Dendritic cell treated with granulocyte-macrophage colony-stimulating factor and Interleukin-4, amounts not matched to agents 40 ng/mL and 50 ng/mL, for 4 days (primary cell): ENCODE results near the gene MYOM3.
"Not testable (repeated sequence)": the region's sequence is repeated elsewhere in the genome, so short reads cannot be mapped to it uniquely, and the experiment has no call there.

Source experiments
- H3K27ac Mint-ChIP-seq: one replicate; pipeline ENCODE4 v1.8.0; 2022; ENCODE audit warnings: mild to moderate bottlenecking, mixed read lengths
- H3K27me3 Mint-ChIP-seq: one replicate; pipeline ENCODE4 v1.8.0; 2022; ENCODE audit warnings: mild to moderate bottlenecking, mixed read lengths
- H3K36me3 Mint-ChIP-seq: one replicate; pipeline ENCODE4 v1.8.0; 2022; ENCODE audit warnings: low read depth, mixed read lengths
- H3K4me1 Mint-ChIP-seq: one replicate; pipeline ENCODE4 v1.8.0; 2022; ENCODE audit warnings: low read depth, mixed read lengths
- H3K4me3 Mint-ChIP-seq: one replicate; pipeline ENCODE4 v1.8.0; 2022; ENCODE audit warnings: mild to moderate bottlenecking, moderate library complexity, mixed read lengths
- H3K9me3 Mint-ChIP-seq: one replicate; pipeline ENCODE4 v1.8.0; 2022; ENCODE audit warnings: mixed read lengths
- intact Hi-C: fragments of 100-400 bp; cut with micrococcal nuclease; formaldehyde crosslinking; loops from one replicate; pipeline ENCODE4 v1.15.0; 2022

The MYOM3 gene

DNA sequence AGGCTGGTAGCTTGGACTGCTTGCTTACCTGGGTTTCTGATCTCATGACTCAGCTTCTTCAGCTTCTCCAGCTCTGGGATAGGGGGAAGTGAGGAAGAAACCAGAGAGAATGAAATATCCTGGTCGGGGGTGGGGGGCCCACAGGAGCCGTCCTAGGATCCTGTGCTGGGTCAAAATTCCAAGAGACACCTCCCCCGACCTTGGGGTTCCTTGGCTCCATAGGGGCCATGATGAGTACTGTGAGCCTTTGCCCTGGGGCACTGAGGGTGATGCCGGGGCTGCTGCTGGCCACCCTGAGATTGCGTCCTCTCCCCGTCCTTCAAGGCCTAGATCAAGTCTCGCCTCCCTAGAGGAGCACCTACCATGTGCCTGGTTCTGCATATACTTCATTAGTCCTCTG lies 40.0 kb downstream of the MYOM3 start:
- Mint-ChIP-seq H3K9me3 (no peaks in the 10 kb centered on the region), H3K27me3 (peaks cover 5% of the 10 kb centered on the region), H3K4me1 (peaks cover 18% of the 10 kb centered on the region), H3K4me3 (no peak overlapping the region), H3K27ac (no peak overlapping the region), H3K36me3 (no peaks in the 10 kb centered on the region)
- intact Hi-C loops, result loop anchor here (5.0 kb wide), 1 partner anchor 320 kb away; no protein-coding TSS in a partner anchor

DNA sequence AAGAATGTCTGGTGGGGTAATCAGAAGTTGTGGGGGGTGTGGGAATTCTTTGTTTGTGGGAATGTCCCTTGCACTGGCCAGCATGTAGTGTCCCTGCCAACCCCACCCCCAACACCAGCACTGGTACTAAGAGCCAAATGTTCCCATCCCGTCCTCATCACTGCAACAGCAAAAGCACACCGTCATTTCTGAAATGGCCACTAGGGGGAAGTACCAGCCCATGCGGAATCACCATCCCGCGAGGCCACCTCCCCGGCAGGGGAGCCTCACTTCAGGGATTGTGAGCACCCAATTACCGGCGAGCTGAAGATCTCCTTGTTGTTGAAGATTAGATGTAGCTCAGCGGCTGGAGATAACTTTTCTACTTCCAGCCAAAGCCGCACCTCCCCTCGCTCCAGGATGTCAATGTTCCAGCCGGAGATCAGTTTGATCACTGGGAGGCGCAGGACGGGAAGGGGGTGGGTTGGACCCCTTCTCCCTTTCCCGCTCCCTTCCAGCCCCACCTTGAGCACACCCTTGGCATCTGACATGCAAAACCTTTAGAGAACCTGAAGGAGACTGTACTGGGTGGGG lies 41.0 kb downstream of the MYOM3 start:
- Mint-ChIP-seq H3K9me3 (no peaks in the 10 kb centered on the region), H3K4me3 (no peak overlapping the region), H3K36me3 (no peaks in the 10 kb centered on the region), H3K27ac (no peak overlapping the region), H3K27me3 (peaks cover 5% of the 10 kb centered on the region), H3K4me1 (peaks cover 18% of the 10 kb centered on the region)
- intact Hi-C loops, result loop anchor here (5.0 kb wide), 1 partner anchor 321 kb away; no protein-coding TSS in a partner anchor

DNA sequence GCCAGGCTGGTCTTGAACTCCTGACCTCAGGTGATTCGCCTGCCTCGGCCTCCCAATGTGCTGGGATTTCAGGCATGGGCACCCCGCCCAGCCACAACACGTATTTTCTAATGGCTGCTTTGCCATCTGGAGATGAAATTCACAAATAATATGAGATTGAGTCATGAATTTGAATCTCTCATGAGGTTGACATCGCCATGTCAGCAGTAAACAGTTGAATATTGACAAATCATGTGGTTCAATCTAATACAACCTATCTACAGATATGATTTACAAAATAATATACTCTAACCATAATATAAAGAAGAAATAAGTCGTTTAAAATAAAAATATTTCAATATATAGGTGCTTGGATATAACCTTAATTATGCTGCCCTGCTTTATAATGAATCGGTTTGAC lies 42.1 kb downstream of the MYOM3 start:
- Mint-ChIP-seq H3K4me3 (no peak overlapping the region), H3K27me3 (peaks cover 5% of the 10 kb centered on the region), H3K36me3 (no peaks in the 10 kb centered on the region), H3K4me1 (peaks cover 18% of the 10 kb centered on the region), H3K9me3 (no peaks in the 10 kb centered on the region), H3K27ac (no peak overlapping the region)
- intact Hi-C loops, result loop anchor here (5.0 kb wide), 1 partner anchor 322 kb away; no protein-coding TSS in a partner anchor

DNA sequence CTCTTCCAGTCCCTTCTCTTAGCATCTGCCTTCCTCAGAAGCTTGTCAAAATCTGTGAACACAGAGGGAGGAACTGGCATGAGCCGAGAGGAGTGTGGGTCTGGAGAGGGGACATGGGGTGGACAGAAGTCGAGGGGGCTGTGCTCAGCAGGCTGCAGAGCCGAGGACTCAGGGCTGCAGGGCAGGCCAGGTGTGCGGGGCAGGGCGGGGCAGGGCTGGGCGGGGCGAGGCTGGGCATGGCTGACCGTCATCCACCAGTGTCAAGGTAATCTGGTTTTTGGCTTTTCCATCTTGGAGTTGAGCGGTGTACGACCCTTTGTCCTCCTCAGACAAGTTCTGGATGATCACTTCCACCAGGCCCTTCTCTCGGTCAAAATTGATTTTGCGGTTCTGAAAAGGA lies 44.0 kb downstream of the MYOM3 start:
- Mint-ChIP-seq H3K27ac (no peak overlapping the region), H3K4me1 (peaks cover 18% of the 10 kb centered on the region), H3K9me3 (no peaks in the 10 kb centered on the region), H3K27me3 (peaks cover 5% of the 10 kb centered on the region), H3K4me3 (no peak overlapping the region), H3K36me3 (no peaks in the 10 kb centered on the region)
- intact Hi-C loops, result no loop called here

DNA sequence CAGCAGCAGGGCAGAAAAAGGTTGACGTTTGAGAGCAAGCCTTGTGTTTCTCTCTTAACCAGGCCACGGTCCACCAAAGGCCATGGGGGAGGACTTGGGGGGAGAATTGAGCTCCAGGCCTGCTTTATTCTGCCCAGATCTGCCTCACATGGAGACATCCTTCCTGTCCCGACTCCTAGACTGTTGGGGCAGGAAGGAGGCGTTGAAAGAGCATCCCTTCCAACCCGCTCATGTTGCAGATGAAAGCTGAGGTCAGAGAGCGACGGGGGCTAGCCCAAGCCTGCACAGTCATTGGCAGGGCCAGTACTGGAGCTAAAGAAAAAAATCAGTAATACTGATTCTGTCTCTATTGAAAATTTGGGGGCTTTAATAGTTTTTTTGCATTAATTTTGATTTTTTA lies 46.6 kb downstream of the MYOM3 start:
- Mint-ChIP-seq H3K36me3 (no peaks in the 10 kb centered on the region), H3K27me3 (peaks cover 4% of the 10 kb centered on the region), H3K27ac (no peak overlapping the region), H3K4me3 (no peak overlapping the region), H3K9me3 (peaks cover 9% of the 10 kb centered on the region), H3K4me1 (peaks cover 18% of the 10 kb centered on the region)
- intact Hi-C loops, result no loop called here

DNA sequence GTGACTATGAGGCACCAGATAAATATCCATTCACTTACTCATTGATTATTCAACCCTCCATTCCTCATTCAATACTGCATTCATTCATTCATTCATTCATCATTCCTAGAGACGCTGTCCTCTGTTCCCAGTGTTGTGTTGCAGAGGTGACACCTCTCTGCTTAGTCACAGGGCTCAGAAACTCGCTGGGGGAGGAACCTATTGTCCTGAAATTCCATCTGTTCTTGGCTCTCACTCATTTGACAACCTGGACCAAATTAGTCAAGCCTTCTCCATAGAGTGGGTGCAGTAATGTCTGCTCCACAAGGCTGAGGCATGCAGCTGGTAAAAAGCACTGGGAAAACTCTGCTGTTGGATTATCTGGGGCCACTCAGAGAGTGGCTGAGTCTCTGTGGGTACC lies 49.7 kb downstream of the MYOM3 start:
- H3K9me3 Mint-ChIP-seq, result peaks cover 9% of the 10 kb centered on the region
- H3K27ac Mint-ChIP-seq, result no peak overlapping the region

DNA sequence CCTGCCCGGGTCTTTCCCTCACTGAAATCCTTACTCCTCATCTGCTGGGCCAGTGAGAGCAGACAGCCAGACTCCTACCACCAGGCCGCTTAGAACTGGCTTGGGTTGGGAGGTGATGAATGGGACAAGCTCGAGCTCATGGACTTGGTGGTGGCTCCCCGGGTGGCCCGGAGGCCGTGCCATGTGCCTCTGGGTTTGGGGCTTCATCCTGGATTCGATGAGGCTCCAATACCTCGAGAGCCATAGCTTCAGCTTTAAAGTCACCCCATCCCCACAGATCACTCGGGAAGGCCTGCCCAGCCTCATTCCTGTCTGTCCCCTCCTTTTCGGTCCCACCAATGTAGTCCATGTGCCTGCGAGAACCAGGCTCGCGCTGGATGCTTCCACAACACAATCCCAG lies 51.5 kb downstream of the MYOM3 start:
- intact Hi-C loops, result no loop called here
- no peaks in the 10 kb centered on the region for H3K4me1 Mint-ChIP-seq
- no peaks in the 10 kb centered on the region for H3K27me3 Mint-ChIP-seq
- H3K36me3 Mint-ChIP-seq, result no peaks in the 10 kb centered on the region
- H3K4me3 Mint-ChIP-seq, result no peak overlapping the region
- H3K27ac Mint-ChIP-seq, result no peak overlapping the region
- peaks cover 9% of the 10 kb centered on the region for H3K9me3 Mint-ChIP-seq

More for the DNA sequence above, 49.7 kb downstream of the MYOM3 start:
- no peaks in the 10 kb centered on the region for H3K27me3 Mint-ChIP-seq
- no peak overlapping the region for H3K4me3 Mint-ChIP-seq
- H3K36me3 Mint-ChIP-seq, result no peaks in the 10 kb centered on the region
- intact Hi-C loops, result no loop called here
- peaks cover 2% of the 10 kb centered on the region for H3K4me1 Mint-ChIP-seq

DNA sequence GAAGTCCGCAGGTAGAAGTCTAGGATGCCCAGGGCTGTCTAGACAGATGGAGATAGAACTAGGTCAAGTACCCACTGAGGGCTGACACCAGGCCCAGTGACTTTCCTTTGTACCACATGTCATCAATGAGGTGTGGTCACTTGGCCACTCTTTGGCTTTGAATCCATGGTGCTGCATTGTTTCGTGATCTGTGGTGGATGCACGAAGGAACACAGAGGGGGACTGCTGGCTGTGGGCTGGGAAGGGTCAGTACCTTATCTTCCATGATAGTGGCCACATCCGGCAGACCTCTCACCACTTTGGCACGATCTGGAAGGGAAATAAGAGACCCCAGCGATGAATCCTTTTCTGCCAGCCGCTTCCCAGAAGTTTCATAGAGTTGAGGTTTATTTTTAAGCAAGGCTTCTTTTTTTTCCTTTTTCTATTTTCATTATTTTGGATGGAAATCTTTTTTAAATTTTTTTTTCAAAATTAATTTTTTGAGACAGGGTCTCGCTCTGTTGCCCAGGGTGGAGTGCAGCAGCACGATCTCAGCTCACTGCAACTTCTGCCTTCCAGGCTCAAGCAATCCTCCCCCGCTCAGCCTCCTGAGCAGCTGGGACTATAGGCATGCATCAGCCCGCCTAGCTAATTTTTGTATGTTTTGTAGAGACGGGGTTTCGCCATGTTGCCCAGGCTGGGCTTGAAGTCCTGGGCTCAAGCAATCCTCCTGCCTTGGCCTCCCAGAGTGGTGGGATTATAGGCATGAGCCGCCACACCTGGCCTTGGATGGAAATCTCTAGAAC lies 53.1 kb downstream of the MYOM3 start:
- Mint-ChIP-seq H3K27ac (no peak overlapping the region), H3K9me3 (peaks cover 9% of the 10 kb centered on the region), H3K4me1 (no peaks in the 10 kb centered on the region), H3K36me3 (no peaks in the 10 kb centered on the region), H3K4me3 (no peak overlapping the region), H3K27me3 (no peaks in the 10 kb centered on the region)
- intact Hi-C loops, result no loop called here

DNA sequence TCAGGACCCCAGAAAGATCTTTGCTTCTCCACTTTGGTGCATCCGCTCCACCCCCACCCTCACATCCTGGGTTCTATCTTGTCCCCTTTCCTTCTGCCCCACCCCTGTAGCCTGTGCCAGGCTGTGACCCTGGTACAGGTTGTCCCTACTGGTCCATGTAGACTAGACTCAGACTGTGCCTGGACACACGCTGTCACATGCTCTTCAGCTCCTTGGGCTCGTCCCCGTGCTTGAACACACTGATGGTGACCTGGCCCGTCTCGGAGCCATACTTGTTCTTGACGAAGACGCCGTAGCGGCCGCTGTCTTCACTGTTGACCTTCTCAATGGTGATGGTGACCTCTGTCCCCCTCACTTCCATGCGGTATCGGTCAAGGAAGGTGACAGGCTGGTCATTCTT lies 54.8 kb downstream of the MYOM3 start:
- Mint-ChIP-seq H3K4me1 (no peaks in the 10 kb centered on the region), H3K27me3 (no peaks in the 10 kb centered on the region), H3K27ac (no peak overlapping the region), H3K9me3 (peaks cover 4% of the 10 kb centered on the region), H3K4me3 (no peak overlapping the region), H3K36me3 (no peaks in the 10 kb centered on the region)
- intact Hi-C loops, result no loop called here

DNA sequence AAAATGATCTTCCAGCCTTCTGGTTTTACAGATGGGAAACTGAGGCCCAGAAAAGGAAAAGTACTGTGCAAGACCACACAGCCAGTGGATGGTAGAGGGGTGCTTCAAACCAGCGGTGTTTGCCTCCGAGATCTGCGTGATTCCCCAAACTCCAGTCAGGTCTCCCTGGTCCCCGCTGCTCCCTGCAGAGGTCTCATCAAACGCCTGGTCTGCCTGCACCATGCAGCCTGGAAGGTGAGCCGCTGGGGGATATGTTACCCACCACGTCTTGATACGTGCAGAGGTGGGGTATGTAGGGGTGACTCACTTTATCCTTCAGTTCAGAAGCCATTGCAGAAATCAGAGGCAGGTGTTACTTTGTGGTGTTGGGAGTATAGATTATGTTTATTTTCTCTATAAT lies 56.3 kb downstream of the MYOM3 start:
- Mint-ChIP-seq H3K4me1 (peaks cover 8% of the 10 kb centered on the region), H3K9me3 (no peaks in the 10 kb centered on the region), H3K27me3 (no peaks in the 10 kb centered on the region), H3K4me3 (no peak overlapping the region), H3K36me3 (no peaks in the 10 kb centered on the region), H3K27ac (no peak overlapping the region)
- intact Hi-C loops, result no loop called here

DNA sequence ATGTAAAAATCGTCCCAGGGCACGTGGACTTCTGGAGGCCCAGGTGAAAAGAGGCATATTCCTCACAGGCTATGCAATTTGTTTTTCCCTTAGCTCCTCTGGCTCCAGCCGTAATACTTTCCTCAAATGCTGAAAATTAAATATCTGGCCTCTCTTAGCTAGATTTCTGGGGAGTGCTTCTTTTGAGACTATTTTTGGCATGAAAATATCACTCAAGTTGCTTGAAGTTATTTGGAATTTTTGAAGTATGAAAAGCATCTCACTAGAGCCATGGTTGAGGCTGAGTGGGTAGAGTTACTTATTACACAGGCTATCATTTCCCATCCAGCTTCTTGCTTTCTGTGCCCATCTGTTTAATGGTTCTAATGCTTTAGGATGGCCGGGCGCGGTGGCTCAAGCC lies 59.7 kb downstream of the MYOM3 start:
- Mint-ChIP-seq H3K4me3 (no peak overlapping the region), H3K27ac (no peak overlapping the region), H3K4me1 (peaks cover 10% of the 10 kb centered on the region), H3K36me3 (no peaks in the 10 kb centered on the region), H3K9me3 (no peaks in the 10 kb centered on the region), H3K27me3 (no peaks in the 10 kb centered on the region)
- intact Hi-C loops, result no loop called here

DNA sequence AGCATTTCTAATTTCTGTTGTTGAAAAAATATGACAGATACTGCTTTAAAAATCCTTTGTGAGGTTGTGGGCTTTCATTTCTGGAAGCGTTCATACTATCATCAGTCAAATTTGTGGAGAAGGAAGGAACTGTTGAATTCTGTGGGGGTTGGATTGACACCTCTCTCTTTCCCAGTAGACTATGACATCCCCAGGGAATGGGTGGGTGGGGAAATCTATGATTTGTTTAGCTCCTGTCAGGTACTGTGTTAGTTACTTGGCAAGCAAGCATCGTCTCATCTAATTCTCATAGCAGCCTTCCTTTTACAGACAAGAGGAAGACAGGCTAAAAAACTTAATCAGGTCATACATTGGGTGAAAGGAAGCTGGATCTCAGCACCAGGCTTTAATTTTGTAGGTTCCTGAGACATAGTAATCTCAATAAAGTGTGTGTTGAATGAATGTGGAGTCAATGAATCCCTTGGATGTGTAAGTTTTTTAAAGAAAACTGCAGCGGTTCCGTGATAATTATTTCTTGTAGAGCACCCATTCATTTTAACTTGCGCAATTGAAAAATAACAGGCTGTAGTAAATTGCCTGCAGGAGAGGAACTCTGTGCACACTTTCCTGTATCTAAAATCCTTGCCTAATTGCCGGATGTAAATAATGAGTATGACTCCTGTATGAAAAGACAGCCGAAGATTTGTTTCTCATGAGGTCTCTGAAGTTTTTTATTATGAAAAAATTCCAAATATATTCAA lies 60.6 kb downstream of the MYOM3 start:
- Mint-ChIP-seq H3K9me3 (no peaks in the 10 kb centered on the region), H3K4me3 (no peak overlapping the region), H3K36me3 (no peaks in the 10 kb centered on the region), H3K4me1 (peaks cover 14% of the 10 kb centered on the region), H3K27ac (no peak overlapping the region), H3K27me3 (no peaks in the 10 kb centered on the region)
- intact Hi-C loops, result no loop called here

DNA sequence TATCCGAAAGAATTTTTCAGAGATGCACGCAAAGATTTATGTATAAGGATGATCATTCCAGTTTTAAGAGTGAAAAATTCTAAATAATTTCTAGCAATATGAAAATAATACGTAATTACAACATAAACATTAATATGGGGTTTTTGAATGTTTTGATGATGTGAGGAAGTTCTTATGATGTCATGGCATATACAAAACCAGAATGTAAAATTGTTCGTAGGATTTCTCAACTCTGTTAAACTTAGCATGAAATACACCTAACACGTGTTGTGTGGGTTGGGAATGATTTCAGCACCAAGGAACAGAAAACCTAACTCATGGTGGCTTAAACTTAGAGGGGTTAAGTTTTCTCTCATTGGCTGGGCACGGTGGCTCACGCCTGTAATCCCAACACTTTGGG lies 62.2 kb downstream of the MYOM3 start:
- Mint-ChIP-seq H3K4me3 (no peak overlapping the region), H3K9me3 (no peaks in the 10 kb centered on the region), H3K27me3 (no peaks in the 10 kb centered on the region), H3K36me3 (no peaks in the 10 kb centered on the region), H3K27ac (no peak overlapping the region), H3K4me1 (peaks cover 14% of the 10 kb centered on the region)
- intact Hi-C loops, result no loop called here

DNA sequence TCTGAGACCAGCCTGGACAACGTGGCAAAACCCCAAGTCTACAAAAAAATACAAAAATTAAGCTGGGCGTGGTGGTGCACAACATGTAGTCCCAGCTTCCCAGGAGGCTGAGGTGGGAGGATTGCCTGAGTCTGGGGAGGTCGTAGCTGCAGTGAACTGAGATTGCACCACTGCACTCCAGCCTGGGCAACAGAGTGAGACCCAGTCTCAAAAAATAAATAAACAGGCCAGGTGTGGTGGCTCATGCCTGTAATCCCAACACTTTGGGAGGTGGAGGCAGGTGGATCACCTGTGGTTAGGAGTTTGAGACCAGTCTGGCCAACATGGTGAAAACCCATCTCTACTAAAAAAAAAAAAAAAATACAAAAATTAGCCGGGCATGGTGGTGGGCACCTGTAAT lies 63.0 kb downstream of the MYOM3 start:
- H3K4me3 Mint-ChIP-seq, H3K36me3 Mint-ChIP-seq, H3K9me3 Mint-ChIP-seq, intact Hi-C loops, H3K27ac Mint-ChIP-seq, H3K27me3 Mint-ChIP-seq: not testable (repeated sequence)
- peaks cover 14% of the 10 kb centered on the region for H3K4me1 Mint-ChIP-seq
